ENCODE data around the gene CEP290. TPM values are rescaled to one million over a fixed set of nuclear protein-coding genes. Genes with fewer than 3 reads are reported as not detected.
A peak's percentile ranks its signal among the peaks of the same experiment; 100 is the strongest.

Gene CEP290
- total and polyA plus RNA-seq, 7 experiments from 2014 or later = 4.4 to 29.5 (median 15.1) TPM

DNA sequence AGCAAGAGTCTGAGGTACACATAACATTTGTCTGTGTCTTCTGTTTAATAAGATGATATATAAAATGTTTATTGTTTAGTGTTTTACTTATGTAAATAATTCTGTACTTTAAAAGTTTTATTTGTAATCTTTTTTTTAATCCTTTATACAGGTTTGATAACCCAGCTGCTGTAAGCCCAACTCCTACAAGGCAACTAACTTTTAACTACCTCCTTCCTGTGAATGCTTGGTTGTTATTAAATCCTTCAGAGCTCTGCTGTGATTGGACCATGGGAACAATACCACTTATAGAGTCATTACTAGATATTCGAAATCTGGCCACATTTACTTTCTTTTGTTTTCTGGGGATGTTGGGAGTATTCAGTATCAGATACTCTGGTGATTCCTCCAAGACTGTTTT, 24.3 kb upstream of the CEP290 start:
- H3K9me3 ChIP-seq (ENCODE audit: control insufficient read depth in 2 of 3, low read length in 3 of 3) = no peaks in the 10 kb centered on the region
- POLR2A ChIA-PET = no interaction called here
- H3K36me3 Mint-ChIP-seq = peaks cover 11 to 69% (median 49%) of the 10 kb centered on the region in 5 donors

DNA sequence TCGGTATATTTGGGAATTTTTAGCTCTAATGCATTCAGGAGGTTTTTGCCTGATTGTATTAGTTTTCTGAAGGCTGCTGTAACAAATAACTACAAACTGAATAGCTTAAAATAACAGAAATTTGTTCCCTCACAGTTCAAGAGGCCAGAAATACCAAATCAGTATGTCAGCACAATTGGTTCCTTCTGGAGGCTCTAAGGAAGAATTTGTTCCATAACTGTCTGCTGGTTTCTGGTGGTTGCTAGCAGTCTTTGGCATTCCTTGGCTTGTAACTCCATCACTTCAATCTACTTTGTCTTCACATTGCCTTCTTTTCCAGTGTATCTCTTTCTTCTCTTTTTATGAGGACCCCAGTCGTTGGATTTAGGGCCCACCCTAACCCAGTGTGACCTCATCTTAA, 21.5 kb upstream of the CEP290 start:
- CTCF ChIA-PET = no interaction called here
- intact Hi-C loops (cut with micrococcal nuclease) = no loop called here
- Mint-ChIP-seq H3K4me3 (no peak overlapping the region), H3K4me1 (peaks cover 0 to 5% (median 0%) of the 10 kb centered on the region in 7 donors), H3K9me3 (no peaks in the 10 kb centered on the region), H3K27ac (no peak overlapping the region), H3K36me3 (peaks cover 8 to 48% (median 33%) of the 10 kb centered on the region in 5 donors), H3K27me3 (no peaks in the 10 kb centered on the region)
- no peaks in the 10 kb centered on the region for H3K9me3 ChIP-seq (ENCODE audit: control insufficient read depth in 2 of 3, low read length in 3 of 3)
- H3K4me3 ChIP-seq (ENCODE audit: low read length) = no peak overlapping the region
- no peak for DNase-seq
- H3K27me3 ChIP-seq (ENCODE audit: control insufficient read depth in 2 of 2, insufficient read depth in 2 of 2, low read length in 2 of 2) = no peaks in the 10 kb centered on the region
- POLR2A ChIA-PET = no interaction called here
- no peak overlapping the region for H3K27ac ChIP-seq (ENCODE audit: low read depth, low read length)
- ATAC-seq = no peak
- peaks cover 8 to 24% (median 12%) of the 10 kb centered on the region in 3 experiments for H3K36me3 ChIP-seq (ENCODE audit: control insufficient read depth in 2 of 3, insufficient read depth in 3 of 3, low read length in 3 of 3)
- no peaks in the 10 kb centered on the region for H3K4me1 ChIP-seq (ENCODE audit: control insufficient read depth in 2 of 2, insufficient read depth in 2 of 2, low read length in 2 of 2)

More for the DNA sequence above, 24.3 kb upstream of the CEP290 start:
- DNase-seq (no peak), ATAC-seq (no peak)
- H3K27me3 Mint-ChIP-seq = no peaks in the 10 kb centered on the region
- Histone ChIP-seq H3K4me1 (ENCODE audit: control insufficient read depth in 2 of 2, insufficient read depth in 2 of 2, low read length in 2 of 2) (no peaks in the 10 kb centered on the region), H3K27me3 (ENCODE audit: control insufficient read depth in 2 of 2, insufficient read depth in 2 of 2, low read length in 2 of 2) (no peaks in the 10 kb centered on the region), H3K27ac (ENCODE audit: low read depth, low read length) (no peak overlapping the region), H3K4me3 (ENCODE audit: low read length) (no peak overlapping the region), H3K36me3 (ENCODE audit: control insufficient read depth in 2 of 3, insufficient read depth in 3 of 3, low read length in 3 of 3) (peaks cover 8 to 25% (median 12%) of the 10 kb centered on the region in 3 experiments)
- CTCF ChIA-PET = interaction anchor here (1.1 kb wide), 1 partner anchor 20 kb away, joined by 3 read pairs; no protein-coding TSS in a partner anchor
- intact Hi-C loops (cut with micrococcal nuclease) = no loop called here
- H3K4me3 Mint-ChIP-seq = no peak overlapping the region
- no peak overlapping the region for H3K27ac Mint-ChIP-seq
- peaks cover 0 to 5% (median 0%) of the 10 kb centered on the region in 7 donors for H3K4me1 Mint-ChIP-seq
- peaks cover 0 to 2% (median 0%) of the 10 kb centered on the region in 11 donors for H3K9me3 Mint-ChIP-seq

DNA sequence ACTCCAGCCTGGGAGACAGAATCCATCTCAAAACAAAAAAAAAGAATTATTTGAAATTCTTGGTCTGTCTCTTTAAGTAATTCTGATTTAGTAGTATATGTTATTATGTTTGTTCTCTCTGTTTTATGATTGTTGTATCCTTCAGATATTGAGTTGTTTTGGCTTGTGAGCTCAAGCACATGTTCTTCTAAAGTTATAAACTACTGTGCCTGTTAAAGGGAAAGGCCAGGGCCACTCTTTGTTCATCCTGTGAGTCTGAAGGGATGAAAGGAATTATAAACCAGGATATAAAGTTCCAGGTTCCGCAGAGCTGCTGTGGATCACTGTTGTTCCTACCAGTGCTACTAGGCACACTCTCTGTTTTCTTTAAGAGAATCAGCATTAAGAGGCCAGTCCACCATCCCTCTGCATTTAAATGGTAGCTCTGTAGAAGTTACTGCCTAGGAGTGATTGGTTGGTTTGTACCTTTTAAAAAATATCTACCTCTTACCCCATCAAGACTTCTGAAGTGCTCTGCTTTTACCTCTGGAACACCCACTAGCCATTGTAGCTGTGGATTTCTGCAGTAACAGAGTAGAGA, 14.3 kb upstream of the CEP290 start:
- H3K27me3 Mint-ChIP-seq = no peaks in the 10 kb centered on the region
- H3K4me1 Mint-ChIP-seq = peaks cover 0 to 10% (median 6%) of the 10 kb centered on the region in 7 donors
- no peak overlapping the region for H3K4me3 Mint-ChIP-seq
- CTCF ChIA-PET = no interaction called here
- Histone ChIP-seq H3K4me3 (ENCODE audit: low read length) (no peak overlapping the region), H3K27ac (ENCODE audit: low read depth, low read length) (no peak overlapping the region), H3K36me3 (ENCODE audit: control insufficient read depth in 2 of 3, insufficient read depth in 3 of 3, low read length in 3 of 3) (peaks cover 0 to 9% (median 4%) of the 10 kb centered on the region in 3 experiments), H3K27me3 (ENCODE audit: control insufficient read depth in 2 of 2, insufficient read depth in 2 of 2, low read length in 2 of 2) (no peaks in the 10 kb centered on the region), H3K4me1 (ENCODE audit: control insufficient read depth in 2 of 2, insufficient read depth in 2 of 2, low read length in 2 of 2) (no peaks in the 10 kb centered on the region), H3K9me3 (ENCODE audit: control insufficient read depth in 2 of 3, low read length in 3 of 3) (no peaks in the 10 kb centered on the region)
- peaks cover 0 to 28% (median 5%) of the 10 kb centered on the region in 5 donors for H3K36me3 Mint-ChIP-seq
- DNase-seq (no peak), ATAC-seq (no peak)
- peak overlapping the region in 1 of 9 donors; percentile 36 for H3K27ac Mint-ChIP-seq
- POLR2A ChIA-PET = no interaction called here
- H3K9me3 Mint-ChIP-seq = no peaks in the 10 kb centered on the region
- intact Hi-C loops (cut with micrococcal nuclease) = no loop called here

DNA sequence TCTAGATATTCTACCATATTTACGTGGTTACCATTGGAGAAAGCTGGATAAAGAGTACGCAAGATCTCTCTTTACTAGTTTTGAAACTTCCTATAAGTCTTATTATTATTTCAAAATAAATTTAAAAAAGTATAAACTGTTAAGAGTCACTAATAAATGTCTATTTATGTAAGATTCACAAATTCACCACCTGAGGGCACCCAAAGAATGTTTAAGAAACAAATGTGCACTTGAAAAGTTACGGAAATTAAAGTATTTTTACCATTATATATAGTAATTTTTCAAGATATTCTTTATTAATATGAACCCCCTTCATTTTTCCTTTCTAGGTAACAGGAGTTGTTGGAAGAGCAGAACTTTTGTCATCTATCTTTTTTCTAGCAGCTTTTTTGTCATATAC, 12.1 kb upstream of the CEP290 start:
- ChIA-PET CTCF (no interaction called here), POLR2A (interaction anchor here (0.9 to 1.0 kb wide), 2 partner anchors 9 to 11 kb away, joined by 3 to 4 read pairs; no protein-coding TSS in a partner anchor)
- Histone ChIP-seq H3K4me3 (ENCODE audit: low read length) (no peak overlapping the region), H3K9me3 (ENCODE audit: control insufficient read depth in 2 of 3, low read length in 3 of 3) (no peaks in the 10 kb centered on the region), H3K4me1 (ENCODE audit: control insufficient read depth in 2 of 2, insufficient read depth in 2 of 2, low read length in 2 of 2) (no peaks in the 10 kb centered on the region), H3K36me3 (ENCODE audit: control insufficient read depth in 2 of 3, insufficient read depth in 3 of 3, low read length in 3 of 3) (peaks cover 0 to 6% (median 4%) of the 10 kb centered on the region in 3 experiments), H3K27me3 (ENCODE audit: control insufficient read depth in 2 of 2, insufficient read depth in 2 of 2, low read length in 2 of 2) (no peaks in the 10 kb centered on the region), H3K27ac (ENCODE audit: low read depth, low read length) (no peak overlapping the region)
- Mint-ChIP-seq H3K9me3 (no peaks in the 10 kb centered on the region), H3K4me3 (no peak overlapping the region), H3K36me3 (peaks cover 2 to 36% (median 5%) of the 10 kb centered on the region in 5 donors), H3K4me1 (peaks cover 3 to 18% (median 15%) of the 10 kb centered on the region in 7 donors), H3K27ac (no peak overlapping the region), H3K27me3 (no peaks in the 10 kb centered on the region)
- ATAC-seq (no peak), DNase-seq (no peak)
- intact Hi-C loops (cut with micrococcal nuclease) = loop anchor here in 1 of 2 donors (5.0 kb wide), 1 partner anchor 238 kb away; no protein-coding TSS in a partner anchor

DNA sequence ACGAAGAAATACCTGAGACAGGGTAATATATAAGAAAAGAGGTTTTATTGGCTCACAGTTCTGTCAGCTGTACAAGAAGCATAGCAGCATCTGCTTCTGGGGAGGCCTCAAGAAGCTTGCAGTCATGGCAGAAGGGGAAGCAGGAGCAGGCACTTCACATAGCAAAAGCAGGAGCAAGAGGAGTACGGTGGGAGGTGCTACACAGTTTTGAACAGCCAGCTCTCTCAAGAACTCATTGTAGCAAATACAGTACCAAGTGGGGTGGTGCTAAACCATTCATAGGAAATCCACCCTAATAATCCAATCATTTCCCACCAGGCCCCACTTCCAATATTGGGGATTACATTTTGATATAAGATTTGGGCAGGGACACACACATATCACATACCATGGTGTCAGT, 8.2 kb upstream of the CEP290 start:
- peaks cover 0 to 4% (median 0%) of the 10 kb centered on the region in 3 experiments for H3K36me3 ChIP-seq (ENCODE audit: control insufficient read depth in 2 of 3, insufficient read depth in 3 of 3, low read length in 3 of 3)
- DNase-seq = no peak
- no peaks in the 10 kb centered on the region for H3K4me1 ChIP-seq (ENCODE audit: control insufficient read depth in 2 of 2, insufficient read depth in 2 of 2, low read length in 2 of 2)
- H3K27ac Mint-ChIP-seq = peak overlapping the region in 1 of 9 donors; percentile 15
- no peaks in the 10 kb centered on the region for H3K9me3 Mint-ChIP-seq
- H3K27me3 Mint-ChIP-seq = no peaks in the 10 kb centered on the region
- H3K27ac ChIP-seq (ENCODE audit: low read depth, low read length) = no peak overlapping the region
- intact Hi-C loops (cut with micrococcal nuclease) = loop anchor here in 1 of 2 donors (5.0 kb wide), 1 partner anchor 242 kb away; no protein-coding TSS in a partner anchor
- H3K4me3 ChIP-seq (ENCODE audit: low read length) = no peak overlapping the region
- no peak for ATAC-seq
- peaks cover 11 to 43% (median 32%) of the 10 kb centered on the region in 7 donors for H3K4me1 Mint-ChIP-seq
- CTCF ChIA-PET = no interaction called here
- POLR2A ChIA-PET = interaction anchor here (0.6 kb wide), 1 partner anchor 1525 kb away, joined by 3 read pairs; no protein-coding TSS in a partner anchor
- H3K27me3 ChIP-seq (ENCODE audit: control insufficient read depth in 2 of 2, insufficient read depth in 2 of 2, low read length in 2 of 2) = no peaks in the 10 kb centered on the region
- H3K4me3 Mint-ChIP-seq = no peak overlapping the region
- peaks cover 0 to 28% (median 3%) of the 10 kb centered on the region in 5 donors for H3K36me3 Mint-ChIP-seq
- H3K9me3 ChIP-seq (ENCODE audit: control insufficient read depth in 2 of 3, low read length in 3 of 3) = no peaks in the 10 kb centered on the region

DNA sequence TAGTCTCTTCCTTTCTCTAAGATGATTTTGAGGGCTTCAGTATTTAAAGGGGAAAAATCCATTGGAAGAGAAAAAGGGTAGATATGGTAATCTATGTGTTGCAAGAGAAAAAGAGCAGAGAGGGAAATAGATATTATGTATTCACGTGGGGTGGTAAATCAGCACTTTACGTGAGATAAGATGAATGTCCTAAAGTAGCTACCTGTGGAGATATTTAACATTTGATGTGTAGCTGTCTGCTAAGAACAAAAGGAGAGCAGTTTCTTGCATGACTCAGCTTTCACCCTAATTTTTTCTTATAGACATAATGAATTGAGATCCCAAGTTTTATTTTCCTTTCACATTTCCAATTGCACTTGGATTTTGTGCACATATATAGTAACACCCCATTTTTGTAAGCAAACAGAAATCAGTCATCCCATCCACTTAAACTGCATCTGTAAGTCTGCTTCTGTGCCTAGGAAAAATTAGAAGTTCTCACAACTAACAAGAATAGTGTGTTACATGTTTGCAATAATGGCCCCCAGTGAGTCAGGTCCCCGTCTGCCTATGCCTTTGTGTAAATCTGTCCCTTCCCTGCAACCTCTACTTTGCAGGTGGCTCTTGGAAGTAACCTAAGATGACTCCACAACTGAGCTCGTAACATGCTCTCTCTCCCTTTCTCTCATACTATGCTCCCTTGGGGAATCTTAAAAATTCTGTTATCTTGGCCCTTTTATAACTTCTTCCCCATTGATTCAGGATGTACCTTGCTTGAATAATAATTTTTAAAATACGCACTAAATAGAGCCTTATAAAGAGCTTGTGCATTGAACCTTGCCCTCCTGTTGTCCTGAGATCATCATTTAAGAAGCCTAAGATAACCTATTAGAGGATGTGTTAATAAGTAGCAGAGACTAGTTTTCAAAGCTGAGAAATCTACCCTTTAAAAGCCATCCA, 3.9 kb upstream of the CEP290 start:
- H3K4me3 ChIP-seq (ENCODE audit: low read length) = no peak overlapping the region
- H3K4me1 ChIP-seq (ENCODE audit: control insufficient read depth in 2 of 2, insufficient read depth in 2 of 2, low read length in 2 of 2) = peaks cover 11 to 12% of the 10 kb centered on the region in 2 donors
- DNase-seq = no peak
- H3K4me1 Mint-ChIP-seq = peaks cover 22 to 76% (median 46%) of the 10 kb centered on the region in 7 donors
- H3K9me3 Mint-ChIP-seq = no peaks in the 10 kb centered on the region
- peaks cover 0 to 17% (median 3%) of the 10 kb centered on the region in 5 donors for H3K36me3 Mint-ChIP-seq
- no peaks in the 10 kb centered on the region for H3K36me3 ChIP-seq (ENCODE audit: control insufficient read depth in 2 of 3, insufficient read depth in 3 of 3, low read length in 3 of 3)
- ChIA-PET POLR2A (interaction anchor here (0.9 to 1.5 kb wide), 2 partner anchors 9 kb away, joined by 4 to 5 read pairs; no protein-coding TSS in a partner anchor), CTCF (interaction anchor here (1.0 kb wide), 1 partner anchor 20 kb away, joined by 3 read pairs; no protein-coding TSS in a partner anchor)
- H3K27ac Mint-ChIP-seq = no peak overlapping the region
- intact Hi-C loops (cut with micrococcal nuclease) = no loop called here
- no peaks in the 10 kb centered on the region for H3K27me3 Mint-ChIP-seq
- peak overlapping the region in 1 of 10 donors; percentile 100 for H3K4me3 Mint-ChIP-seq
- no peaks in the 10 kb centered on the region for H3K27me3 ChIP-seq (ENCODE audit: control insufficient read depth in 2 of 2, insufficient read depth in 2 of 2, low read length in 2 of 2)
- H3K27ac ChIP-seq (ENCODE audit: low read depth, low read length) = no peak overlapping the region
- no peak for ATAC-seq
- H3K9me3 ChIP-seq (ENCODE audit: control insufficient read depth in 2 of 3, low read length in 3 of 3) = no peaks in the 10 kb centered on the region

All from naive thymus-derived CD4-positive, alpha-beta T cell (primary cell).